Stimulated activated naive CD4-positive, alpha-beta T cell (primary cell): ENCODE results near the gene DNAAF5.
A peak's percentile ranks its signal among the peaks of the same experiment; 100 is the strongest.
"Not testable (repeated sequence)": the region's sequence is repeated elsewhere in the genome, so short reads cannot be mapped to it uniquely, and the experiment has no call there.

Source experiments
- DNase-seq, 6 experiments: peaks; one replicate each; lab custom pipeline; 2025; lab: John Stamatoyannopoulos, UW

Gene DNAAF5

DNA sequence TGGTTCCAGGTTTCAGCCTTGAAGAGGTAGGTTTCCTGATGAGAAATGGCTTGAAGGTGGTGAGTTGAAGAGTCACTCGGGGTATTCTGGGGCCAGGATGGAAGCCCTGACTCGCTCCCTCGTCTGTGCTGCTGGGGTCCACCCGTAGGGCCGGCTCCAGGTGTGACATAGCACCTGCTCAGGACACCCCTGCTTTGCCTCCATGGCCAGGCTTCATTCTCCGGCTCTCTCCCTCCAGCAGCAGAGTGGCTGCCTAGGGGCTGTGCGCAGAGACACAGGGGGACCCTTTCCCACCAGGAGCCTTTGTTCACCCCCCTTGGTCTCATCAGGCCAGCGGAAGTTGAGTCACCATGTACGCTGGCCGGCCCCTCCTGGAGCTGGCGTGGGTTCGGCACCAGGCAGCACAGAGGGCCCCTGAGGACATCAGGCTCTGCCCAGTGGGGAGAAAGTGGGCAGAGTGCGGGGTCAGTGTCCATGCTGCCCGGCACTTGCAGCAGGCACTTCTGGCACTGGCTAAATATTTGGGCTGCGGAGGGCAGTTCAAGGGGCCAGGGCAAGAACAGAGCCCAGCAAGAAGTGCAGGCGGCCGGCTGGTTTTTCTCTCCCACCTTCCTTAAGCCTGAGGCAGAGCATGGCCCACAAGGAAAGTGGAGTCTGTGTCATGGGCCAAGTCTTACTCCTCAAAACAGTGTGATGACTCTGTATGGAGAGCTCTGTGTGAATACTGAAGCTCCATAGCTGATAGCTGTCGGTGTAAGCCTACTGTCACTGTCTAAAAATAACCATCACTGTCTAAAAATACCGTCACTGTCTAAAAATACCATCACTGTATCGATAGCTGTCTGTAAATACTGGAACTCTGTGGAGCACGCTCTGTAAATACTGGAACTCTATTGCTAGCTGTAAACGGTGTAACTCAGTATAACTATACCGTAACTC, 4.3 kb downstream of the DNAAF5 start:
- no peak for DNase-seq

DNA sequence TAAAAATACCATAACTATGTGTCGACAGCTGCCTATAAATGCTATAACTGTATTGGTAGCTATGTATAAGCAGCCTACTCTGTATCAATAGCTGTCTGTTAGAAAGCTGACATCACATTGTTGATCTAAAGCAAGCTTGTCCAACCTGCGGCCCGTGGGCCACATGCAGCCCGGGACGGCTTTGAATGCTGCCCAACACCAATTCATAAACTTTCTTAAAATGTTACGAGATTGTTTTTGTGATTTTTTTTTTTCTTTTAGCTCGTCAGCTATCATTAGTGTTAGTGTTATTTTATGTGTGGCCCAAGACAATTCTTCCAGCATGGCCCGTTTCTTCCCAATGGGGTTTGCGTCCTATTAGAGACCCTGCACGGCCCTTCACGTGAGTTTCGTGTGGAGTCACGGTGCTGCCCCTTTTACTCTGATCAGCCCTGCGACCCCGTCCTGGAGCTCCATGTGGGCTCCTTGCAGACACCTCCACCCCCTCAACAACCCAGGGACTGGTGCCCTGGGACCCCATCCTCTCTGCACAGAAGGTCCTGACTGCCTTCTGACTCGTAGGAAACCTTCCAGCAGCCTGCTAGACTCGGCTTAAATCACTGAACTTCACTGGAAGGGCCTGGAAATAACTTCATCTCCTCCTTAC, 5.1 kb downstream of the DNAAF5 start:
- no peak for DNase-seq

DNA sequence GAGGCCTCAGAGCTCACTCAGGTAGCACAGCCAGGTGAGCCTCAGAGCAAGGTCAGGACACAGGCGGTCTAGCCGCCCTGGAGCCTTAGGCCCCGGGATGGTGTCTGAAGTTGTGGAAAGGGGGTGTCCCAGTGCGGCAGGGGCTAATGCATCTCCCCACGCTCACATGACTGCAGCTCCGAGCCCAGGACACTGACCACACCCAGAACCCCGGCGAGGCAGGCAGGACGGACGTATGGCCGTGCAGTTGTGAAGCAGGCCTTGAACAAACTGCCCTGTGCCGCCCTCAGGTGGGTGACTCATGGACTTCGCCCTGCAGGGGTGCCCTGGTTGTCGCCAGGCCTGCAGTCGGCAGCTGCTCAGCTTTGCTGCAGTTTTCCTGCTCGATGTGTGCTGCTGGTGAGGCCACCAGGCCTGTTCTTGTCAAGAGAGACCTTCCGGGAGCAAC, 5.6 kb downstream of the DNAAF5 start:
- DNase-seq, result peak in 2 of 6 experiments; percentile 8 to 19

DNA sequence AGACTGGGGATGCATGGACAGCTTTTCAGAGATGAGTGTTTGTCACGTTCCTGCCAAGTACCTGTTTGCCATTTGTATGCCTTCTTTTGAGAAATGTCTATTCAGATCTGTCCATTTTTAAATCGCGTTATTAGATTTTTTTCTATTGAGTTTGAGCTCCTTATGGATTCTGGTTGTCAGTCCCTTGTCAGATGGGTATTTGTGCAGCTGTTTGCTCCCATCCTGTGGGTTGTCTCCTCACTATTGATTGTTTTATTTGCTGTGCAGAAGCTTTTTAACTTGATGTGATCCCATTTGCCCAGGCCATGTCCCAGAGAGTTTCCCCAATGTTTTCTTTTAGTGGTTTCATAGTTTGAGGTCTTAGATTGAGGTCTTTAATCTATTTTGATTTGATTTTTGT, 6.1 kb downstream of the DNAAF5 start:
- no peak for DNase-seq

DNA sequence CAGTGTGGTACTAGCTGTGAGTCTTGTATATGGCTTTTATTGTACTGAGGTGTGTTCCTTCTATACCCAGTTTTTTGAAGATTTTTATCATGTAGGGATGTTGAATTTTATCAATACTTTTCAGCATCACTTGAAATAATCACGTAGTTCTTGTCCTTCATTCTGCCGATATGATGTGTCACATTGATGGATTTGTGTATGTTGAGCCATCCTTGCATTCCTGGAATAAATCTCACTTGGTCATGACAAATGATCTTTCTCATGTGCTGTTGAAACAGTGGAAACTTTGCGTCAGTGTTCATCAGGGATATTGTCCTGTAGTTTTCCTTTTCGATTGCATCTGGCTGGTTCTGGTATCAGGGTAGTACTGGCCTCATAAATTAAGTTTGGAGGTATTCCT, 7.7 kb downstream of the DNAAF5 start:
- no peak for DNase-seq

DNA sequence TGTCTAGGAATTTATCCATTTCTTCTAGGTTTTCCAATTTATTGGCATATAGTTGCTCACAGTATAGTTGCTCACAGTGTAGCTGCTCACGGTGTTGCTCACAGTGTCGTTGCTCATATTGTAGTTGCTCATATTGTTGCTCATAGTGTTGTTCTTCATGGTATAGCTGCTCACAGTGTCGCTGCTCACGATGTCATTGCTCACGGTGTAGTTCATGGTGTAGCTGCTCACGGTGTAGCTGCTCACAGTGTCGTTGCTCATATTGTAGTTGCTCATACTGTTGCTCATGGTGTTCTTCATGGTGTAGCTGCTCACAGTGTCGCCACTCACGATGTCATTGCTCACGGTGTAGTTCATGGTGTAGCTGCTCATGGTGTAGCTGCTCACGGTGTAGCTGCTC, 8.3 kb downstream of the DNAAF5 start:
- no peak for DNase-seq

DNA sequence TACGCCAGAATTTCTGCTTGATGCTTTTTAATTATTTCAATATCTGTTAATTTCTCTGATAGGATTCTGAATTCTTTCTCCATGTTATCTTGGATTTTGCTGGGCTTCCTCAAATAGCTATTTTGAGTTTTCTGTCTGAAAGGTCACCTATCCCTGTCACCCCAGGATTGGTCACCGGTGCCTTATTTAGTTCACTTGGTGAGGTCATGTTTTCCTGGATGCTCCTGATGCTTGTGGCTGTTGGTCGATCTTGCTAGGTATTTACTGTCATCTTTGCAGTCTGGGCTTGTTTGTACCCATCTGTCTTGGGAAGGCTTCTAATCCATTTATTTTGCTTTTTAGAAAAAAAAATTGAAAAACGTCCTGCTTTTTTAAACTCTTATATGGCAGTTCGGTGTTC, 11.7 kb downstream of the DNAAF5 start:
- no peak for DNase-seq

DNA sequence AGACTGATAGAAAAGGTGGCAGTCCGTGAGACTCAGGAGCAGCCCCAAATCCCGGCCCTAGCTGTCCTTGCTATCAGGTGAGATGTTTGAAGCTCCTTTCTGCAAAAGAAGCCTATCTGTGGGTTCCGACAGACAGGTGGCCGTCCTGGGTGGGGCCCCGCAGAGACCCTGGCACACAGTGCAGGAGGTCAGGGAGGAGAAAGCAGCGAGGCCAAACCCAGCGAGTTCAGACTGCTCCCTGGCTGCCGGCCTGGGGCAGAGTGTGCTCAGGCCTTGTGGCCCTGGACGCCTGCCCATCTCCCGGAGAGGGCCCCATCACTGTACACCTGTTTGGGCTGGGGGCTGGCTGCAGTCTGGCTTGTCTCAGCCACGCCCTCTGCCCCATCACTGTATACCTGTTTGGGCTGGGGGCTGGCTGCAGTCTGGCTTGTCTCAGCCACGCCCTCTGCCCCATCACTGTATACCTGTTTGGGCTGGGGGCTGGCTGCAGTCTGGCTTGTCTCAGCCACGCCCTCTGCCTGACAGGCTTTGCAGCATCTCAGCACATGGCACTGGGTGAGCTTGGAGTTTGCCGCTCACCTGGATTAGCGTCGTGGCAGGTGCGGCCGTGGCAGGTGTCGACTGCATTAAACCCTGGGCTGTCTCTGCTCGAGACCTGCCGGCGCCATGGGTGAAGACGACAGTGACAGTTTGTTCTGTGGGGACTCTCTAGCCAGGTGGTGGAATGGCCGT, 12.4 kb downstream of the DNAAF5 start:
- DNase-seq, result no peak

DNA sequence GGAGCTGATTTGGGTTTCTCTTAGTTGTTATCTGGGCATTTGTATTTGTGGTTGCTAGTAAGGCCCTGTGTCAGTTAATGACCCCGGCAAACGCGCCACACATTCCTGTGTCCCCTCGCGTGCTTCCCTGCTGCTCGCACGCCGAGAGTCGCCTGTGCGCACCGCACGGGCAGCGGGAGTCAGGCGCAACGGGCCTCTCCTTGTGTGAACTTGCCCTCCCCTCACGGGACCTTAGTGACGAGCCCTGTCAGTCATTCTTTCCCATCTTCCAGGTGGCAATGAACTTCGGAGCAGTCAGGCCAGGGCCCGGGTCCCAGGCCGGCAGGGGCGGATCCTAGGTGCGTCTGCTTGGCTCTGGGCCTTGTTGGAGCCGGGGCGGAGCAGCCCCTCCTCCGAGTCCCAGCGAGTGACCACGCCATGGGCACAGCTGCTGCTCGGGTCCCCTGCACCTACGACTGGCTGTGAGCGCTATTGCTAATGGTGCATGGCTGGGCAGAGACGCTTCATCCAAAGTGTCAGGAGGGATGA, 13.0 kb downstream of the DNAAF5 start:
- no peak for DNase-seq

DNA sequence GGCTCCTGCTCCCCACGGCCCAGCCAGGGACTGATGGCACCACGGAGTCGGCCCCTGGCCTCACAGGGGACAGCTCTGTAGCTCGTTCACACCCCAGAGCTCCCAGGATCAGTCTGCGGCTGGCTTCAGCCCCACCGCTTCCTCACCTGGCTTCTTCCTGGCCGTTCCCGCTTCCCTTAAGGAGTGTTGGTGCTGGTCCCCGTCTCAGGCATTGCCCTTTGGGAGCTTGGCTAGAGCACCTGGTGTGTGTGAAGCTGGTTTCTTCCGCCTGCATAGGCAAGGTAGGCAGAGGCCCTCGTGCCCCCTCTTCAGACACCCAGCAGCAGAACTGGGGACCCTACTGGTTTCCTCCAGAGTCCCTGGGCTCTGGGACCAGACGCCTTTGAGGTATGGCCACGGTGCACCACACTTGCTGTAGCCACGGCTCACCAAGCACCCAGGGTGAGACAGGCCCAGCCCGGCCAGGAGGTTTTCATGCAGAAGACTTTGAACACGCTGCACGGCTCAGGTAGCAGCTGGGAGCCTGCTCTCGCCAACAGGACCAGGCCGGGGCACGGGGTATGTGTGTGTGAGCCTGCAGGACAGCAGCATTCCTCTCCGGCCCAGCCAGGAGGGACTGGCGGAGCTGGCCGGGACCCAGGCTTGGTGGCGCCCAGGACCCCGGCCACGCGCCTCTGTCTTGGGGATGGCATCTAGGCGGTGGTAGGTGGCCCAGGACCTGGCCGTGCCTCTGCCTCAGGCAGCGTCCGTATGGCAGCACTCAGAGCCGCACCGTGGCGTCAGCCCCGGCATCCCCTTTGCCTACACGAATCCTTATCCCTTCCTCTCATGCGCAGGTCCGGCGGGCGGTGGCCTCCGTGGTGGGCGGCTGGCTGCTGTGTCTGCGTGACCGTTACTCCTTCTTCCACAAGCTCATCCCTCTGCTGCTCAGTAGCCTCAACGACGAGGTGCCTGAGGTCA, 13.8 kb downstream of the DNAAF5 start:
- DNase-seq, result no peak

DNA sequence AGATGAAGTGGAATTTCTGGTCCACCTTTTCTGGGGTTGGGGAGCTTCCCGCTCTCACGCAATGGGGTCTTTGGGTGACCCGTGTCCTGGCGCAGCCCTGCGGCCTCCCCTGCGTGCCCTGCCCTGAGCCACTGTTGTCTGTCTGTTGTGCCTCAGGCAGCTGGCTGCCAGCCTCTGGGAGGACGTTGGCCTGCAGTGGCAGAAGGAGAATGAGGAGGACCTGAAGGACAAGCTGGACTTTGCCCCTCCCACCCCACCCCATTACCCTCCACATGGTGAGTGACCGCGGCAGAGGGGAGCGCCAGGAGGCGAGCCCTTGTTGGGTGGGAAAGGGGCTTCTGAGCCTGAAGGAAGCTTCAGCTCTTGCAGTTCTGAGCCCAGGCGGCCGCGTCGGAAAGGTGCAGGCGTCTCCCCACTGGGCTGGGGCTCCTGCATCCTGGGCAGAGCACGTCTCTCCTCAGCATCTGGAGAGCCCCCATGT, 14.7 kb downstream of the DNAAF5 start:
- no peak for DNase-seq

DNA sequence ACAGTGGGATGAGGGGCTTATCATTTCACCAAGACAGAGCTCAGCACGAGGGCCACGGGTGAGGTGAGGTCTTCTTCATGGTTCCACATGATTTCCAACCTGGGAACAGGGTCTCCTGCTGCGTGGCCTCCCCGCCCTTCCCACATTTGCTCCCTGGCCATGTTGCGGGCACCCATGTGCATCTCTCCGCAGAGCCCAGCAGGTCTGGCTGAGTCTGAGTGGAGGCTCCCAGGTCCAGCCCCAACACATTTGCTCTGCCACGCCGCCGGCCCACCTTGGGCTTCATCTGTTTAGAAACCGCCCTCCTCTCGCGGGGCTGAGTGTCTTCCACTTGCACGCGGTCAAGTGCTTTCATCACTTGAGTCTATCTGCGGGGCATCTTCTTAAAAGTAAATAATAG, 15.4 kb downstream of the DNAAF5 start:
- DNase-seq, result no peak

DNA sequence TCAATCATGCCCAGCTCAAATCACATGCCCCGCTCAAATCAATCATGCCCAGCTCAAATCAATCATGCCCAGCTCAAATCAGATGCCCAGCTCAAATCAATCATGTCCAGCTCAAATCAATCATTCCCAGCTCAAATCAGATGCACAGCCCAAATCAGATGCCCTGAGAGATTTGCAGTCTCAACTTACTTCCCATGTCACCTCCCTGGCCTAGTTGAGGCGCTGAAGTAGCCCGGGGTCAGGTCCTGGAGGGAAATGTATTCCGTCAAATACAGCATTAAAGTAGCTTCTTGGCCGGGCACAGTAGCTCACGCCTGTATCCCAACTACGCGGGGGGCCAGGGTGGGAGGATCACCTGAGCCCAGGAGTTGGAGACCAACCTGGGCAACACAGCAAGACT, 16.3 kb downstream of the DNAAF5 start:
- DNase-seq, result no peak

DNA sequence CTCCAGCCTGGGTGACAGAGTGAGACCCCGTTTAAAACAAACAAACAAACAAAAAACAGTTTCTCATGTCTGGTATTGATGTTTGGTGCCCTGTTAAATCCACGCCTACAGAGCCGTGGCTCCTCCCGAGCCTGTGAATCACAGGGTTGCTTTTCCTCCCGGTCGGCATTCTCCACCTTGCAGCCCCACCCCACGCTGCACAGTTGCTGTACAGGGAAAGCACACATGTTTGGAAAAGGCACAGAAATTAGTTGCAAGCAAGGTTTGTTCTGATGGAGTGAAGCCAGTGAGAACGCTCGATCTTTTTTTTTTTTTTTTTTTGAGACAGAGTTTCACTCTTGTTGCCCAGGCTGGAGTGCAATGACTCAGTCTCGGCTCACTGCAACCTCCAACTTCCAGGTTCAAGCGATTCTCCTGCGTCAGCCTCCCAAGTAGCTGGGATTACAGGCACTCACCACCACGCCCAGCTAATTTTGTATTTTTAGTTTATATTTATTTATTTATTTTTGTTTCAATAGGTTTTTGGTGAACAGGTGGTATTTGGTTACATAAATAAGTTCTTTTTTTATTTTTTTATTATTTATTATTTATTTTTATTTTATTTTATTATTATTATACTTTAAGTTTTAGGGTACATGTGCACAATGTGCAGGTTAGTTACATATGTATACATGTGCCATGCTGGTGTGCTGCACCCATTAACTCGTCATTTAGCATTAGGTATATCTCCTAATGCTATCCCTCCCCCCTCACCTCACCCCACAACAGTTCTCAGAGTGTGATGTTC, 17.0 kb downstream of the DNAAF5 start:
- DNase-seq, result not testable (repeated sequence)

DNA sequence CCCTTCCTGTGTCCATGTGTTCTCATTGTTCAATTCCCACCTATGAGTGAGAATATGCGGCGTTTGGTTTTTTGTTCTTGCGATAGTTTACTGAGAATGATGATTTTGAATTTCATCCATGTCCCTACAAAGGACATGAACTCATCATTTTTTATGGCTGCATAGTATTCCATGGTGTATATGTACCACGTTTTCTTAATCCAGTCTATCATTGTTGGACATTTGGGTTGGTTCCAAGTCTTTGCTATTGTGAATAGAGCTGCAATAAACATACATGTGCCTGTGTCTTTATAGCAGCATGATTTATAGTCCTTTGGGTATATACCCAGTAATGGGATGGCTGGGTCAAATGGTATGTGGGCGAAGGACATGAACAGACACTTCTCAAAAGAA, 17.6 kb downstream of the DNAAF5 start:
- not testable (repeated sequence) for DNase-seq

DNA sequence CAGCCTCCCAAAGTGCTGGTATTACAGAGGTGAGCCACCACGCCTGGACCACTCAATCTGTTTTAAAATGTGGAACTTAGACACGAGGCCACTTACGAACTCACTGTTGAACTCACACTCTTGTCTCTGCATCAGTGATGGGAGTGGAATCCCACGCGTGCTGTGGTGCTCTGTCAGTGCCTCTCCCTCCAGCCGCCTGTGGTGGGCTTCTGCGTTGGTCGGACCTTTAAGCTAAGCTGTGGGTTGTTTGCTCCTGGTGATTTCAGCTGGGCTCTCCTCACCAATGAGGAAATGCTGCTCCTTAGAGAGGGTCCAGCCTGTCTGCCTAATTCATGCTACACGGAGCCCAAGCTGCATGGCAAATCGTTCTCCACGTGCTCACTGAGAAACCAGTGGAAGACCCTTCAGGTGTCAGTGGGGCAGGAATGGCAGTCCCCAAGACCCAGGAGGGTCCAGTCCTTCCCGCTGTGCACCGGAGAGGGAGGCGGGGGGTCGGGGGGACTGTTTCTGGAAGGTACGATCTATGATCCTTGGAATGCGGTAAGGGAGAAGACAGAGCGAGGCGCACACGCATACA, 18.4 kb downstream of the DNAAF5 start:
- no peak for DNase-seq

DNA sequence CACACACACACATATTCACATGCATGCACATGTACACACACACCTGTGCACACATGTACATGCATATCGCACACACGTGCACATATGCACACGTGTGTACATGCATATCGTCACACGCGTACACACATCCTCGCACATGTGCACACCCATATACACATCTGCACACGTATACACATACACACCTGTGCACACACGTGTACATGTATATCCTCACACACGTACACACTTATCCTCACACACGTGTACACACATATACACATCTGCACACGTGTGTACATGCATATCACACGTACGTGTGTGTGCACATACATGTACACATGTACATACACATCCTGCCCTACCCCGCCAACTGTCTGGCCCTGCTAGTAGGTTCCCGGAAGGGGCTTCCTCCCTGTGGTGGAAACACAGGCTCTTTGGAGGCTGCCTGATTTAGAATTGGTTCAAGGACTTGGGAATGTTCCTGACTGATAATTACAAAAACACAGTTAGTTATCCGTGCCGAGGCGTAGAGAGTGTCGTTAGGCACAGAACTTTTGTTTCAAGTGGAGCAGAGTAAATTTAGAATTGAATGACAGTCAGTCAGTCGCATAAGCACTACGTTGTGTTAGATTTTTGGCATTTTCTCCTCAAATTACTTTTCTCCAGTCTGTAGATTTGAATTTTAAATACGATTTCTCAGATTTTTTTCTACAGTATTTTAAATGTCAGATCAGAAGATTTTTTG, 19.1 kb downstream of the DNAAF5 start:
- DNase-seq, result no peak

DNA sequence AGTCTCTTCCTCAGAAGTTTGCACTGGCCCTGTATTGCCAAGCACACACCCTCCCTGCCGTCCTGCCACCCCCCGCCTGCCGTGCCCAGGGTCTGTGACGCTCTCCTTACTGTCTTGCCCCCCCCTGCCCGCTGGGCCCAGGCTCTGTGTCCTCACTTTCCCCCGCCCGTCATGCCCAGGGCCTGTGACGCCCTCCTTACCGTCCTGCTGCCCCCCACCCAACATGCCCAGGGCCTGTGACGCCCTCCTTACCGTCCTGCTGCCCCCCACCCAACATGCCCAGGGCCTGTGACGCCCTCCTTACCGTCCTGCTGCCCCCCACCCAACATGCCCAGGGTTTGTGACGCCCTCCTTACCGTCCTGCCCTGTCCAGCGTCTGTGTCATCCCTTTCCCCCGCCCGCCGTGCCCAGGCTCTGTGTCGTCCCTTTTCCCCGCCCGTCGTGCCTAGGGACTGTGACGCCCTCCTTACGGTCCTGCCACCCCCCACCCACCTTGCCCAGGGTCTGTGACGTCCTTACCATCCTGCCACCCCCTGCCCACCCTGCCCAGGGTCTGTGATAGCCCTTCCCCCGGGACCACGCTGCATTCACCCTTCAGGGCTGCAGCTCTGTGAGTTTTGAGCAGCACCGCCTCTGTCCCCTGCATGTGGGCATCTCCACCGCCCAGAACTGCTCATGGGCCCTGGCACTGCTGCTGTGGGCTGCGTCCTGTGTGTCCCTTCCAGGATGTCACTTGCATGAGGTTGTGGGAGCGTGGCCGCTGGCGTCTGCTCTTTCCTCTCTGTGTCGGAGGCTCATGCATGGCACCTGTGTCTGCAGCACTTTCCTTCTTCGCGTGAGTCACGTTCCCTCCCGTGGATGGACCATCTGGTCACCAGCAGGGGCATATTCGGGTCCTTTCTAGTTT, 19.9 kb downstream of the DNAAF5 start:
- no peak for DNase-seq
